Activated CD4-positive, alpha-beta T cell treated with anti-CD3 and anti-CD28 coated beads, Interleukin-2, amount 10 ng/mL, durations not matched to agents 7 days and 5 days (primary cell): ENCODE data around the gene MAPK1IP1L. TPM values are rescaled to one million over a fixed set of nuclear protein-coding genes. Genes with fewer than 3 reads are reported as not detected.
"Not testable (repeated sequence)": the region's sequence is repeated elsewhere in the genome, so short reads cannot be mapped to it uniquely, and the experiment has no call there.

Experiments used
- CTCF ChIA-PET: fragments of 350-600 bp; sonication (Branson Sonifier 250); formaldehyde crosslinking; loops from one replicate; lab custom pipeline; 2021; ENCODE audit warnings: antibody characterized with exemption; lab: Charles Lee
- POLR2A ChIA-PET: fragments of 350-600 bp; sonication (Branson Sonifier 250); formaldehyde crosslinking; loops from one replicate; lab custom pipeline; 2021; ENCODE audit warnings: antibody characterized with exemption; lab: Charles Lee
- DNase-seq: peaks from one replicate; pipeline ENCODE4 v3.0.0-alpha.2; 2020
- H3K27ac Mint-ChIP-seq: one replicate; pipeline ENCODE4 v1.8.0; 2021; ENCODE audit warnings: mild to moderate bottlenecking, moderate library complexity, mixed read lengths
- H3K27me3 Mint-ChIP-seq: one replicate; pipeline ENCODE4 v1.8.0; 2021; ENCODE audit warnings: mixed read lengths
- H3K36me3 Mint-ChIP-seq: one replicate; pipeline ENCODE4 v1.8.0; 2021; ENCODE audit warnings: low read depth, mixed read lengths
- H3K4me1 Mint-ChIP-seq: one replicate; pipeline ENCODE4 v1.8.0; 2021; ENCODE audit warnings: mixed read lengths
- H3K4me3 Mint-ChIP-seq: one replicate; pipeline ENCODE4 v1.8.0; 2021; ENCODE audit warnings: mild to moderate bottlenecking, moderate library complexity, mixed read lengths
- H3K9me3 Mint-ChIP-seq: one replicate; pipeline ENCODE4 v1.8.0; 2021; ENCODE audit warnings: mixed read lengths
- total RNA-seq, 2 experiments: library from RNA; stranded (reverse); gene quantifications; one replicate each; pipeline ENCODE4 v1.2.3, GENCODE V29; 2021

Gene MAPK1IP1L
- total RNA-seq, 2 experiments from 2014 or later: 94.3 to 118 TPM

- not testable (repeated sequence) for H3K27ac Mint-ChIP-seq, DNase-seq, H3K4me1 Mint-ChIP-seq, H3K4me3 Mint-ChIP-seq, H3K9me3 Mint-ChIP-seq, H3K27me3 Mint-ChIP-seq
- peaks cover 47% of the 10 kb centered on the region for H3K36me3 Mint-ChIP-seq
- POLR2A ChIA-PET: interaction anchor here (0.7 kb wide), 1 partner anchor 15 kb away, joined by 3 read pairs; no protein-coding TSS in a partner anchor
- CTCF ChIA-PET: interaction anchor here (0.6 to 1.9 kb wide), 5 partner anchors 9 to 20 kb away, joined by 3 to 13 read pairs (median 3); partner anchors contain the start of gene MAPK1IP1L
Measured at GRCh38 chr14:55037995-55038394, 13.5 kb upstream of the MAPK1IP1L start.

DNA sequence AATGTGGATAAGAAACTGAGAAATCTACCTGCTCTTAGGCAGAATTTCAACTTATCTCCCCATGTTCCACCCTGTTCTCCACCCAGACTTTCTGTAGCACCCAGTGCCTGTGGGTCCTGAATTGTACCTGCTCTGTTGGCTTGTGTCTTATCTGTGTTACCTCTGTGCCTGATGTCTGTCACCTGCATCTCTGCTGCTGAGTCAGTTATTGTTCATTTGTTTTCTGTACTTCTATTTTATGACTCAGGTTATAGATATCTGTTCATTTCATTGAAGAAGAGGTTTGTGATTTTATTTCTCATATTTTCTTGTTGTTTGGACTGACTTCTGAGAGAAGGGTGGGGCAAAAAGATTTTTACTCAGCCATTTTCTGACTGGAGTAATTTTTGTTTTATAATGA is 12.7 kb upstream of the MAPK1IP1L start:
- Mint-ChIP-seq H3K9me3 (peaks cover 10% of the 10 kb centered on the region), H3K4me1 (peaks cover 2% of the 10 kb centered on the region), H3K27ac (no peak overlapping the region), H3K36me3 (peaks cover 52% of the 10 kb centered on the region), H3K4me3 (no peak overlapping the region), H3K27me3 (no peaks in the 10 kb centered on the region)
- ChIA-PET POLR2A (no interaction called here), CTCF (interaction anchor here (1.5 to 1.9 kb wide), 3 partner anchors 8 to 12 kb away, joined by 3 to 13 read pairs (median 4); partner anchors contain the start of gene MAPK1IP1L)
- DNase-seq: no peak

GRCh38 chr14:55043528-55043927 is 7.9 kb upstream of the MAPK1IP1L start:
- Mint-ChIP-seq H3K9me3 (peaks cover 3% of the 10 kb centered on the region), H3K27ac (no peak overlapping the region), H3K4me3 (no peak overlapping the region), H3K27me3 (no peaks in the 10 kb centered on the region), H3K36me3 (peaks cover 29% of the 10 kb centered on the region), H3K4me1 (peaks cover 2% of the 10 kb centered on the region)
- ChIA-PET POLR2A (no interaction called here), CTCF (interaction anchor here (1.2 kb wide), 1 partner anchor 51 kb away, joined by 3 read pairs; no protein-coding TSS in a partner anchor)
- DNase-seq: no peak

DNA sequence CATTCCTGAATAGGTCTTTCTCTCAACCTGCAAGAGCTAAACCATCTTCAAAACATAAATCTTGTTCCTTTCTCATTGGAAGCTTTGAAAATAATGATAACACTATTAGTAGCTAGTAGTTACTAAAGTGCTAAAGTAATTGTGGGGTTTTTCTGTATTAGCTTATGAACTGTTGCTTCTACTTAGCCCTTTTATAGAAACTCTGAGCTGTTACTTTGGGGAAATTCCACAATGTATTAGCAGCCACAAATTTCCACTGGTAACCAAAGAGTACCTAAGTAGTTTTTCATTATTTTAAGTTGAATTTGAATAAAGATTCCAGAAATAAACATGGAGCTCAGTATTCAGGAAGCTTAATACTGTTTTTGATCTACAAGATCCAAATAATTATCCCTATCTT is 6.4 kb upstream of the MAPK1IP1L start:
- Mint-ChIP-seq H3K4me3 (no peak overlapping the region), H3K27ac (no peak overlapping the region), H3K36me3 (peaks cover 20% of the 10 kb centered on the region), H3K27me3 (no peaks in the 10 kb centered on the region), H3K9me3 (no peaks in the 10 kb centered on the region), H3K4me1 (peaks cover 3% of the 10 kb centered on the region)
- ChIA-PET POLR2A (no interaction called here), CTCF (interaction anchor here (0.5 to 1.4 kb wide), 7 partner anchors 10 to 167 kb away, joined by 3 to 4 read pairs (median 3); no protein-coding TSS in a partner anchor)
- DNase-seq: no peak

GRCh38 chr14:55047301-55048053 is 4.0 kb upstream of the MAPK1IP1L start:
- Mint-ChIP-seq H3K4me3 (no peak overlapping the region), H3K27me3 (no peaks in the 10 kb centered on the region), H3K36me3 (peaks cover 19% of the 10 kb centered on the region), H3K4me1 (peaks cover 14% of the 10 kb centered on the region), H3K9me3 (no peaks in the 10 kb centered on the region), H3K27ac (no peak overlapping the region)
- DNase-seq: no peak
- CTCF ChIA-PET: interaction anchor here (0.6 to 1.5 kb wide), 3 partner anchors 9 to 154 kb away, joined by 4 to 5 read pairs (median 4); no protein-coding TSS in a partner anchor
- POLR2A ChIA-PET: no interaction called here

DNA sequence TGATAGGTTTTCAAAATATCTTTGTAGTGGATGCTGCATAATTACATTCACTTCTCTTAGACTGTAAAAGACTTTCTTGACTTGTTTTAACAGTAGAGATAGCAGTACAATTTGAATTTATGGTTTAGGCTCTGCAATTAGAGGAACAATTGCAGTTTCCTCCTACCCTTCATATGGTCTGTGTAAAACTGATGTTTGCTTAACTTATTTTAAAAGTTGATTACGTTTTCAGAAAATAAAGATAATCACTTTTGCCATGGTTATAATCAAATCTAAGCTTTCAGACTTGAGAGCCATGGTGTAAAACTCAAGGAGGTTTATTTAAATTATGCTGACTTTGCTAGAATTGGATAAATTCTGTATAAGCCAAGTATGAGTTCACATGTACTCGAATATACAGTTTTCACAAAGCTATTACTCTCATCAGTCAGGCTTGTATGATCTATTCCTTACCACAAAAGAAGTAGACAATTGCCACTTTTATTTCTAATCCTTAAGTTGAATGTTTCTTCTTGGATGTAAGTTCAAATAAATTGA is 2.5 kb upstream of the MAPK1IP1L start:
- DNase-seq: no peak
- CTCF ChIA-PET: interaction anchor here (3.3 kb wide), 1 partner anchor 21 kb away, joined by 29 read pairs; the partner anchor contains the start of genes SOCS4 and WDHD1

DNA sequence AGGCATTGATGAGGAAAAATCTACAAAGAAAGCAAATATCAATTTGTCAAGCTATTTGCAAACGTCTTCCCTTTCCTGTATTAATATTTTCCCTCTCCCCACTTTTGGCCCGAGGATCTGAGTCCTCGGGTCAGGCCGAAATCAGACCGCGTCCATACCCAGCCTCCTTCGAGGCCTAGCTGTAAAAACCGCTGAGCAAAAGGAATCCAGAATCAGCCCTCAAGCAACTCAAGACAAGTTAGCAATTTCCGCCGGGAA is 353 bp upstream of the MAPK1IP1L start:
- no peak for DNase-seq
- Mint-ChIP-seq H3K4me1 (peaks cover 40% of the 10 kb centered on the region), H3K36me3 (peaks cover 24% of the 10 kb centered on the region), H3K4me3 (peak overlapping the region; percentile 86), H3K9me3 (no peaks in the 10 kb centered on the region), H3K27ac (peak overlapping the region; percentile 91), H3K27me3 (no peaks in the 10 kb centered on the region)
- ChIA-PET CTCF (interaction anchor here (0.6 to 3.3 kb wide), 48 partner anchors 9 to 1947 kb away, joined by 3 to 29 read pairs (median 4); partner anchors contain the start of genes GCH1, SOCS4 and WDHD1), POLR2A (interaction anchor here (0.6 kb wide), 2 partner anchors 60 to 170 kb away, joined by 3 read pairs; no protein-coding TSS in a partner anchor)

More for the DNA sequence above, 2.5 kb upstream of the MAPK1IP1L start:
- no peak overlapping the region for H3K27ac Mint-ChIP-seq
- H3K36me3 Mint-ChIP-seq: peaks cover 19% of the 10 kb centered on the region
- POLR2A ChIA-PET: no interaction called here
- no peaks in the 10 kb centered on the region for H3K27me3 Mint-ChIP-seq
- peaks cover 29% of the 10 kb centered on the region for H3K4me1 Mint-ChIP-seq
- no peak overlapping the region for H3K4me3 Mint-ChIP-seq
- H3K9me3 Mint-ChIP-seq: no peaks in the 10 kb centered on the region

- H3K27ac Mint-ChIP-seq: peak overlapping the region; percentile 91
- peaks cover 31% of the 10 kb centered on the region for H3K36me3 Mint-ChIP-seq
- H3K27me3 Mint-ChIP-seq: no peaks in the 10 kb centered on the region
- peaks cover 41% of the 10 kb centered on the region for H3K4me1 Mint-ChIP-seq
- ChIA-PET CTCF (interaction anchor here (0.5 to 3.3 kb wide), 20 partner anchors 8 to 268 kb away, joined by 3 to 29 read pairs (median 8); partner anchors contain the start of genes SOCS4 and WDHD1), POLR2A (interaction anchor here (0.5 kb wide), 1 partner anchor 15 kb away, joined by 3 read pairs; no protein-coding TSS in a partner anchor)
- H3K4me3 Mint-ChIP-seq: peak overlapping the region; percentile 86
- DNase-seq: no peak
- H3K9me3 Mint-ChIP-seq: no peaks in the 10 kb centered on the region
Measured at GRCh38 chr14:55052269-55052930, 953 bp downstream of the MAPK1IP1L start.

DNA sequence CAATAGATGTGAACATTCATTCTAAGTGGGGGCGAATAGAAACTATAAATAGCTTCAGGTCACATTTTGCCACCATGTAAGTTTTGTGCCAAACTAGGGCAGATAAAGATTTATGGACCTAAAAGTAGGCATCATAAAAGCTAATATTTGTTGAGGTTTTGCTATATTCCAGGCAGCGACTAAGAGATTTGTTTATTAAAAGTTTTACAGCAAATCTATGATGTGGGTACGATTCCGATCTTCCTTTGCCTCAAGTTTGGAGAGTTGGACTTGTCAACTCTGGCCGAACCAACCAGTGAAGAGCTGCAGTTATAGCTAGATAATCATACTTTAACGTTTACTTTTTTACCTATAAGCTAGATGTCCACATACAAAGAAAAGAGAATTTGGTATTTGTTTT is 1.6 kb downstream of the MAPK1IP1L start:
- peak overlapping the region; percentile 91 for H3K27ac Mint-ChIP-seq
- peaks cover 41% of the 10 kb centered on the region for H3K4me1 Mint-ChIP-seq
- H3K36me3 Mint-ChIP-seq: peaks cover 33% of the 10 kb centered on the region
- no peak for DNase-seq
- no peaks in the 10 kb centered on the region for H3K27me3 Mint-ChIP-seq
- H3K9me3 Mint-ChIP-seq: no peaks in the 10 kb centered on the region
- POLR2A ChIA-PET: no interaction called here
- peak overlapping the region; percentile 86 for H3K4me3 Mint-ChIP-seq
- CTCF ChIA-PET: interaction anchor here (0.5 to 1.4 kb wide), 3 partner anchors 15 to 268 kb away, joined by 3 to 5 read pairs (median 4); partner anchors contain the start of genes SOCS4 and WDHD1

DNA sequence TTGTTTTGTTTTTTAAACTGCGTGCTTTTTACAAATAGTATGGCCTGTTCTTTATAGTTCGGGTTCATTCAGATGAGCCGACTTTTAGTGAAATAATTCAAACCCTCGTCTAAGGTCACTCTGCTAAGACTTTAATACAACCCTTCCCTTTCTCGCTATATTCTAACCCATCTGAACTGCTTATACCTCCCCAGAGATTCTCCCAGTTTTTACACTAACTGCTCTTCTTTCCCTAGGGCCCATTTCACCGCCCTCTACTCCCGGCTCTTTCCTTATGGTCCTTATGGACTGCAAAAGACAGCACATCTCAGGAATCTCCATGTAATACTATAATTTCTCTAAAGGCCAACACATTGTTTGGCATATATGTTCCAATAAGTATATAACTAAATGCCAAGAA is 2.1 kb downstream of the MAPK1IP1L start:
- DNase-seq: no peak
- POLR2A ChIA-PET: no interaction called here

DNA sequence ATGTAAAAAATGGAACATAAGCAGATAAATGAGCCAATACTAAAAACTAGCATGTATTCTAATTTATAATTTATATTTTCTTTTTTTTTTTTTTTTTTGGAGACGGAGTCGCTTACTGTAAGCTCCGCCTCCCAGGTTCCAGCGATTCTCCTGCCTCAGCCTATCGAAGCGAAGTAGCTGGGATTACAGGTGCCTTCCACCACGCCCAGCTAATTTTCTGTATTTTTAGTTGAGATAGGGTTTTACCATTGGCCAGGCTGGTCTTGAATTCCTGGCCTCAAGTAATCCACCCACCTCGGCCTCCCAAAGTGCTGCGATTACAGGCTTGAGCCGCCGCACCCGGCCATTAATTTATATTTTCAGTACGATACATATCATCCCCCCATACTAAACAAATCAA is 2.7 kb downstream of the MAPK1IP1L start:
- ChIA-PET CTCF (interaction anchor here (1.4 kb wide), 1 partner anchor 18 kb away, joined by 3 read pairs; no protein-coding TSS in a partner anchor), POLR2A (no interaction called here)
- DNase-seq: no peak
- Mint-ChIP-seq H3K9me3 (no peaks in the 10 kb centered on the region), H3K4me1 (peaks cover 43% of the 10 kb centered on the region), H3K4me3 (no peak overlapping the region), H3K27me3 (no peaks in the 10 kb centered on the region), H3K36me3 (peaks cover 37% of the 10 kb centered on the region), H3K27ac (no peak overlapping the region)

More for the DNA sequence above, 2.1 kb downstream of the MAPK1IP1L start:
- Mint-ChIP-seq H3K27me3 (no peaks in the 10 kb centered on the region), H3K27ac (peak overlapping the region; percentile 34), H3K4me3 (peak overlapping the region; percentile 86), H3K9me3 (no peaks in the 10 kb centered on the region), H3K36me3 (peaks cover 37% of the 10 kb centered on the region), H3K4me1 (peaks cover 43% of the 10 kb centered on the region)
- CTCF ChIA-PET: interaction anchor here (1.2 to 1.4 kb wide), 2 partner anchors 14 to 27 kb away, joined by 3 to 5 read pairs; partner anchors contain the start of genes SOCS4 and WDHD1

DNA sequence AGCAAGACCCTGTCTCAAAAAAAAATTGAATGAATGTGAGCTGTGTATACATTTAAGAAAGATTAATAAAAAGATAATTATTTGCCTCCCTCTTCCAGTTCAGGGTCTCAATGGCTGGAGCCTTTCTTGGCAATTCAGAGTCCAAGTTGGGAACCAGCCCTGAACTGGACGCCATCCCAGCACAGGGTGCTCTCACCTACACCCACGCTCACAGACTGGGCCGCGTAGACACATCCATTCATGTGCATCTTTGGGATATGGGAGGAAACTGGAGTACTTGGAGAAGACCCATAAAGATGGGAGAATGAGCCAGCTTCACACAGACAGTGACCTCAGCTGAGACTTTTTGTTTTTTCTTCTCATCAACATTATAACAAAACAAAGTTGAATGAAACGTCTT is 6.5 kb downstream of the MAPK1IP1L start:
- ChIA-PET POLR2A (no interaction called here), CTCF (interaction anchor here (0.6 to 1.5 kb wide), 2 partner anchors 8 to 20 kb away, joined by 3 to 7 read pairs; no protein-coding TSS in a partner anchor)
- Mint-ChIP-seq H3K4me3 (no peak overlapping the region), H3K36me3 (peaks cover 47% of the 10 kb centered on the region), H3K9me3 (no peaks in the 10 kb centered on the region), H3K4me1 (peaks cover 37% of the 10 kb centered on the region), H3K27me3 (no peaks in the 10 kb centered on the region), H3K27ac (no peak overlapping the region)
- no peak for DNase-seq
